IPS-15b (cell line): Measurements from ENCODE around the gene FAF1.
"Not testable (repeated sequence)": the region's sequence is repeated elsewhere in the genome, so short reads cannot be mapped to it uniquely, and the experiment has no call there.

Source experiments
- H3K27me3 ChIP-seq: one replicate; pipeline ENCODE4 v1.6.1; 2013; ENCODE audit warnings: low read length; ENCODE audit not compliant: control insufficient read depth, insufficient read depth
- H3K36me3 ChIP-seq: one replicate; pipeline ENCODE4 v1.6.1; 2013; ENCODE audit warnings: low read length; ENCODE audit not compliant: control insufficient read depth, insufficient read depth
- H3K4me1 ChIP-seq: one replicate; pipeline ENCODE4 v1.6.1; 2013; ENCODE audit warnings: mild to moderate bottlenecking, low read length; ENCODE audit not compliant: control insufficient read depth, insufficient read depth
- H3K4me3 ChIP-seq: one replicate; pipeline ENCODE4 v1.5.1; 2013; ENCODE audit warnings: low read depth, low read length
- H3K9ac ChIP-seq: one replicate; pipeline ENCODE4 v1.6.1; 2013; ENCODE audit warnings: low read depth, mild to moderate bottlenecking, low read length
- H3K9me3 ChIP-seq: one replicate; pipeline ENCODE4 v1.6.1; 2013; ENCODE audit warnings: mild to moderate bottlenecking, low read length; ENCODE audit not compliant: control insufficient read depth, insufficient read depth

FAF1 gene

GRCh38 chr1:50921029-50921428, 39.0 kb downstream of the FAF1 start:
- Histone ChIP-seq H3K36me3 (no peaks in the 10 kb centered on the region), H3K9me3 (no peaks in the 10 kb centered on the region), H3K4me1 (no peaks in the 10 kb centered on the region), H3K27me3 (no peaks in the 10 kb centered on the region), H3K9ac (no peak overlapping the region), H3K4me3 (no peak overlapping the region)

DNA sequence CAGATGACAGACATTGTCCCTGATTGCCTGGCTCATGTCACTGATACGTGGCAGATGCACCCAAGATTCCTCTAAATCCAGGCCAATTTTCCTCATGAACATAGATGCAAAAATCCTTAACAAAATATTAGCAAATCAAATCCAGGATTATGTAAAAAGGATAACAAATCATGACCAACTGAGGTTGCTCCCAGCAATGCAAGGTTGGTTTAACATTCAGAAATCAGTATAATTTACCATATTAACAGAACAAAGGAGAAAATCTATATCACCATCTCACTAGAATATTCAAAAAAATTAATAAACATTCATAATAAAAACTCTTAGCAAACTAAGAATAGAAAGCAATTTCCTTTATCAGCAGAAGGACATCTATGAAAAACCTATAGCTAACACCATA, 39.7 kb downstream of the FAF1 start:
- no peaks in the 10 kb centered on the region for H3K4me1 ChIP-seq
- no peaks in the 10 kb centered on the region for H3K27me3 ChIP-seq
- H3K36me3 ChIP-seq, result no peaks in the 10 kb centered on the region
- H3K9me3 ChIP-seq, result no peaks in the 10 kb centered on the region
- H3K4me3 ChIP-seq, result no peak overlapping the region
- H3K9ac ChIP-seq, result no peak overlapping the region

- H3K4me3 ChIP-seq, result no peak overlapping the region
- H3K9me3 ChIP-seq, result no peaks in the 10 kb centered on the region
- no peaks in the 10 kb centered on the region for H3K27me3 ChIP-seq
- no peaks in the 10 kb centered on the region for H3K36me3 ChIP-seq
- H3K9ac ChIP-seq, result no peak overlapping the region
- no peaks in the 10 kb centered on the region for H3K4me1 ChIP-seq
Measured at GRCh38 chr1:50917138-50918137, 42.6 kb downstream of the FAF1 start.

GRCh38 chr1:50915621-50916020, 44.4 kb downstream of the FAF1 start:
- Histone ChIP-seq H3K27me3 (no peaks in the 10 kb centered on the region), H3K9ac (no peak overlapping the region), H3K4me3 (no peak overlapping the region), H3K36me3 (no peaks in the 10 kb centered on the region), H3K4me1 (no peaks in the 10 kb centered on the region), H3K9me3 (no peaks in the 10 kb centered on the region)

DNA sequence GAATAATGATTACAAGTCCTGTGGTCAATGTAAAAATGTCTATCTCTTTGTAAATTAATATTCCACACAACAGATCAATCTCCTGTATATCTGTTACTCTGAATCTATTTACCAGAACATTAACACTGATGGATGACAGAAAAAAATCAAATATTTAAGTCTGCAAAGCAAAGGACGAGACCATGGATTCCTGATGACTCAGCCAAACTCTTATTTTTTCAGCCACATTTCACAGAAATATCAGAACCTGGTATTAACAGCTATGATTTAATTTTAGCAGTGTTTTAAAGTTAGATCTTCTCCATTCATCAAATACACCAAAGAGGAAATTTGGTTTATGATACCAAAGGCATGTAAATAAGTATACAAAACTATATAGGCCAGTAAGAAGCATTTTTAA, 46.1 kb downstream of the FAF1 start:
- Histone ChIP-seq H3K4me3 (no peak overlapping the region), H3K36me3 (no peaks in the 10 kb centered on the region), H3K27me3 (no peaks in the 10 kb centered on the region), H3K9ac (no peak overlapping the region), H3K4me1 (no peaks in the 10 kb centered on the region), H3K9me3 (no peaks in the 10 kb centered on the region)

DNA sequence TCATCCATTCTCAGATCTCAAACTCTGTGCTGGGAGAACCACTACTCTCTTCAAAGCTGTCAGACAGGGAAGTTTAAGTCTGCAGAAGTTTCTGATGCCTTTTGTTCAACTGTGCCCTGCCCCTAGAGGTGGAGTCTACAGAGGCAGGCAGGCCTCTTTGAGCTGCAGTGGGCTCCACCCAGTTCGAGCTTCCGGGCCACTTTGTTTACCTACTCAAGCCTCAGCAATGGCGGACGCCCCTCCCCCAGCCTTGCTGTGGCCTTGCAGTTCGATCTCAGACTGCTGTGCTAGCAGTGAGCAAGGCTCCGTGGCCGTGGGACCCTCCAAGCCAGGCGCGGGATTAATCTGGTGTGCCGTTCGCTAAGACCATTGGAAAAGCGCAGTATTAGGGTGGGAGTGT, 49.7 kb downstream of the FAF1 start:
- not testable (repeated sequence) for H3K4me1 ChIP-seq, H3K27me3 ChIP-seq, H3K9me3 ChIP-seq, H3K36me3 ChIP-seq, H3K9ac ChIP-seq
- H3K4me3 ChIP-seq, result peak overlapping the region; percentile 32

DNA sequence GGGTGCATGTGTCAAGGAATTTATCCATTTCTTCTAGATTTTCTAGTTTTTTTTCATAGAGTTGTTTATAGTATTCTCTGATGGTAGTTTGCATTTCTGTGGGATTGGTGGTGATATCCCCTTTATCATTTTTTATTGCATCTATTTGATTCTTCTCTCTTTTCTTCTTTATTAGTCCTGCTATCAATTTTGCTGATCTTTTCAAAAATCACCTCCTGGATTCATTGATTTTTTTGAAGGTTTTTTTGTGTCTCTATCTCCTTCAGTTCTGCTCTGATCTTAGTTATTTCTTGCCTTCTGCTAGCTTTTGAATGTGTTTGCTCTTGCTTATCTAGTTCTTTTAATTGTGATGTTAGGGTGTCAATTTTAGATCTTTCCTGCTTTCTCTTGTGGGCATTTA, 52.5 kb downstream of the FAF1 start:
- H3K36me3 ChIP-seq, H3K4me1 ChIP-seq, H3K27me3 ChIP-seq, H3K9me3 ChIP-seq, H3K9ac ChIP-seq, H3K4me3 ChIP-seq: not testable (repeated sequence)

DNA sequence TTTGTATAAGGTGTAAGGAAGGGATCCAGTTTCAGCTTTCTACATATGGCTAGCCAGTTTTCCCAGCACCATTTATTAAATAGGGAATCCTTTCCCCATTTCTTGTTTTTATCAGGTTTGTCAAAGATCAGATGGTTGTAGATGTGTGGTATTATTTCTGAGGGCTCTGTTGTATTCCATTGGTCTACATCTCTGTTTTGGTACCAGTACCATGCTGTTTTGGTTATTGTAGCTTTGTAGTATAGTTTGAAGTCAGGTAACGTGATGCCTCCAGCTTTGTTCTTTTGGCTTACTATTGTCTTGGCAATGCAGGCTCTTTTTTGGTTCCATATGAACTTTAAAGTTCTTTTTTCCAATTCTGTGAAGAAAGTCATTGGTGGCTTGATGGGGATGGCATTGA, 54.0 kb downstream of the FAF1 start:
- H3K27me3 ChIP-seq, H3K36me3 ChIP-seq, H3K9ac ChIP-seq, H3K9me3 ChIP-seq, H3K4me1 ChIP-seq, H3K4me3 ChIP-seq: not testable (repeated sequence)

GRCh38 chr1:50902419-50902818, 57.6 kb downstream of the FAF1 start:
- Histone ChIP-seq H3K36me3 (no peaks in the 10 kb centered on the region), H3K27me3 (no peaks in the 10 kb centered on the region), H3K4me3 (no peak overlapping the region), H3K4me1 (no peaks in the 10 kb centered on the region), H3K9ac (no peak overlapping the region), H3K9me3 (no peaks in the 10 kb centered on the region)

- Histone ChIP-seq H3K27me3 (no peaks in the 10 kb centered on the region), H3K4me1 (no peaks in the 10 kb centered on the region), H3K4me3 (no peak overlapping the region), H3K9ac (no peak overlapping the region), H3K36me3 (no peaks in the 10 kb centered on the region), H3K9me3 (no peaks in the 10 kb centered on the region)
Measured at GRCh38 chr1:50901872-50902271, 58.2 kb downstream of the FAF1 start.

DNA sequence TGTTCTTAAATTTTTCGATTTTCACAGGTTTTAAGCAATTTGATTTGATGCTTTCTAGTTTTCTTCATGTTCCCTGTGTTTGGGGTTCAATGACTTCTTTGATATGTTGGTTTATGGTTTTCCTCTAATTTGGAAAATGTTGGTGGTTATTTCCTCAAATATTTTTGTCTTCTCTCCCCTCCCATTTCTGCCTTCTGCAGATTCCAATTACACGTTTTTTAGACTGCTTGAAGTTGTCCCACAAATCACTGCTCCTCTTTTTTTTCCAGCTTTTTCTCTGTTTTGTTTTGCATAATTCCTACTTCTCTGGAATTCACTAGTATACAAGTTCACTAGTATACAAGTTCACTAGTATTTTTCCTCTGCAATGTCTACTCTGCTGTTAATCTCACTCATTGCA, 61.3 kb downstream of the FAF1 start:
- Histone ChIP-seq H3K27me3 (no peaks in the 10 kb centered on the region), H3K9me3 (no peaks in the 10 kb centered on the region), H3K9ac (no peak overlapping the region), H3K4me3 (no peak overlapping the region), H3K36me3 (no peaks in the 10 kb centered on the region), H3K4me1 (no peaks in the 10 kb centered on the region)

- Histone ChIP-seq H3K36me3 (no peaks in the 10 kb centered on the region), H3K4me1 (no peaks in the 10 kb centered on the region), H3K9me3 (no peaks in the 10 kb centered on the region), H3K9ac (no peak overlapping the region), H3K27me3 (no peaks in the 10 kb centered on the region), H3K4me3 (no peak overlapping the region)
Measured at GRCh38 chr1:50894340-50894739, 65.7 kb downstream of the FAF1 start.
